Trophoblast cell (in vitro differentiated cells and primary cell): Measurements from ENCODE around the gene TTC6.

Source experiments
- DNase-seq, 2 donors: peaks; one replicate each; pipeline ENCODE4 v3.0.0-alpha.2; 2016
- H2AFZ ChIP-seq: 2 replicates; pipeline ENCODE4 v1.6.1; 2013; ENCODE audit warnings: low read length, moderate library complexity, mild to moderate bottlenecking; ENCODE audit not compliant: insufficient read depth, poor library complexity
- H2AK5ac ChIP-seq: 2 replicates; pipeline ENCODE4 v1.6.1; 2013; ENCODE audit warnings: mild to moderate bottlenecking, low read length
- H2BK120ac ChIP-seq: 2 replicates; pipeline ENCODE4 v1.6.1; 2013; ENCODE audit warnings: low read length, mild to moderate bottlenecking, moderate library complexity; ENCODE audit not compliant: insufficient read depth, poor library complexity
- H2BK12ac ChIP-seq: 2 replicates; pipeline ENCODE4 v1.6.1; 2013; ENCODE audit warnings: mild to moderate bottlenecking, low read length, moderate library complexity
- H2BK5ac ChIP-seq: 2 replicates; pipeline ENCODE4 v1.6.1; 2013; ENCODE audit warnings: low read length, low read depth, moderate library complexity, mild to moderate bottlenecking; ENCODE audit not compliant: poor library complexity
- H3K14ac ChIP-seq: 2 replicates; pipeline ENCODE4 v1.6.1; 2013; ENCODE audit warnings: mild to moderate bottlenecking, low read length
- H3K18ac ChIP-seq: 2 replicates; pipeline ENCODE4 v1.6.1; 2013; ENCODE audit warnings: mild to moderate bottlenecking, low read length
- H3K23ac ChIP-seq: 2 replicates; pipeline ENCODE4 v1.6.1; 2013; ENCODE audit warnings: low read length
- H3K27ac ChIP-seq: 2 replicates; pipeline ENCODE4 v1.5.1; 2013; ENCODE audit warnings: low read depth, mild to moderate bottlenecking, inconsistent platforms, low read length, moderate library complexity
- H3K27me3 ChIP-seq: 2 replicates; pipeline ENCODE4 v1.6.1; 2013; ENCODE audit warnings: inconsistent platforms, mild to moderate bottlenecking, low read length, moderate library complexity; ENCODE audit not compliant: insufficient read depth
- H3K36me3 ChIP-seq, 2 experiments: 1 replicate in 1 of 2; 2 replicates in 1 of 2; pipeline ENCODE4 v1.6.1; 2013; ENCODE audit warnings: low read length in 2 of 2, mild to moderate bottlenecking in 2 of 2, moderate library complexity in 1 of 2; ENCODE audit not compliant: insufficient read depth in 2 of 2, control insufficient read depth in 1 of 2
- H3K4ac ChIP-seq: 2 replicates; pipeline ENCODE4 v1.6.1; 2013; ENCODE audit warnings: low read depth, mild to moderate bottlenecking, low read length, moderate library complexity
- H3K4me1 ChIP-seq, 2 experiments: 1 replicate in 1 of 2; 2 replicates in 1 of 2; pipeline ENCODE4 v1.6.1; 2013; ENCODE audit warnings: low read length in 2 of 2, mild to moderate bottlenecking in 2 of 2, moderate library complexity in 1 of 2; ENCODE audit not compliant: insufficient read depth in 2 of 2, control insufficient read depth in 1 of 2
- H3K4me2 ChIP-seq: 2 replicates; pipeline ENCODE4 v1.6.1; 2013; ENCODE audit warnings: inconsistent platforms, mild to moderate bottlenecking, low read length, moderate library complexity
- H3K4me3 ChIP-seq: 2 replicates; pipeline ENCODE4 v1.5.1; 2013; ENCODE audit warnings: mild to moderate bottlenecking, low read depth, low read length, inconsistent platforms
- H3K79me1 ChIP-seq: one replicate; pipeline ENCODE4 v1.6.1; 2013; ENCODE audit warnings: low read length
- H3K79me2 ChIP-seq: 2 replicates; pipeline ENCODE4 v1.6.1; 2013; ENCODE audit warnings: low read length, mild to moderate bottlenecking; ENCODE audit not compliant: control insufficient read depth, insufficient read depth, poor library complexity
- H3K9ac ChIP-seq: 2 replicates; pipeline ENCODE4 v1.6.1; 2013; ENCODE audit warnings: mild to moderate bottlenecking, low read length
- H3K9me3 ChIP-seq: 2 replicates; pipeline ENCODE4 v1.6.1; 2013; ENCODE audit warnings: low read depth, mild to moderate bottlenecking, control low read depth, inconsistent platforms, low read length; ENCODE audit not compliant: insufficient read depth
- H4K12ac ChIP-seq: 2 replicates; pipeline ENCODE4 v1.6.1; 2013; ENCODE audit warnings: low read depth, mild to moderate bottlenecking, low read length, moderate library complexity
- H4K8ac ChIP-seq: 2 replicates; pipeline ENCODE4 v1.6.1; 2013; ENCODE audit warnings: low read depth, mild to moderate bottlenecking, low read length, moderate library complexity
- H4K91ac ChIP-seq: one replicate; pipeline ENCODE4 v1.6.1; 2013; ENCODE audit warnings: low read depth, mild to moderate bottlenecking, low read length, moderate library complexity
- WGBS: extraction: QIAGEN DNeasy Blood & Tissue Kit; methylation state at CpG from one replicate; pipeline ENCODE4 v1.1.7; 2013; ENCODE audit warnings: missing lambda C conversion rate; ENCODE audit not compliant: insufficient read length, insufficient coverage; ENCODE audit errors: extremely low coverage; 5-methylcytosine and 5-hydroxymethylcytosine counted together

TTC6 gene

GRCh38 chr14:37569729-37570128 is 25.7 kb upstream of the TTC6 start:
- Histone ChIP-seq H3K4me3 (no peak overlapping the region), H3K4me1 (no peaks in the 10 kb centered on the region), H3K9me3 (no peaks in the 10 kb centered on the region), H3K14ac (no peak overlapping the region), H2AK5ac (no peak overlapping the region), H2BK12ac (no peak overlapping the region), H2BK120ac (no peak overlapping the region), H3K23ac (no peak overlapping the region), H3K4ac (no peak overlapping the region), H3K36me3 (no peaks in the 10 kb centered on the region), H2AFZ (no peak overlapping the region), H3K9ac (no peak overlapping the region), H3K79me1 (no peaks in the 10 kb centered on the region), H3K4me2 (no peak overlapping the region), H3K79me2 (no peaks in the 10 kb centered on the region), H4K91ac (no peak overlapping the region), H2BK5ac (no peak overlapping the region), H4K12ac (no peak overlapping the region), H3K18ac (no peak overlapping the region), H3K27ac (no peak overlapping the region), H4K8ac (no peak overlapping the region), H3K27me3 (no peaks in the 10 kb centered on the region)
- WGBS, result no CpG with 5 or more reads among the region's 7 CpGs
- no peak for DNase-seq

DNA sequence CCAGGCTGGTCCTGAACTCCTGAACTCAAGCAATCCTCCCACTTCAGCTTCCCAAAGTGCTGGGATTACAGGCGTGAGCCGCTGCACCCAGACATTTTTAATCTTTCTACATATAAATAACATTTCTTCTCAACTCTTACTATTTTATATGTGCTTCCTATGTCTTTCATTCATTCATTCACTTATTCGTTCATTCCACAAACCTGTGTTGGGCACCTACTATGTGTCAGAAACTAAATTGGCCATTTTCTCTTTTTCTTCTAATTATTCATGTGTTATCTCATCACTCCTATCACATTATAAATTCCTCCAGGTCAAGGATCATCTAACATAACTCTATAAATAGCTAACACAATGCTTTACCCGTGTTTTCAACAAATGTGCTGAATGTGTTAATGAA is 24.0 kb upstream of the TTC6 start:
- Histone ChIP-seq H2BK12ac (no peak overlapping the region), H3K18ac (no peak overlapping the region), H2AK5ac (no peak overlapping the region), H3K79me2 (no peaks in the 10 kb centered on the region), H3K27me3 (no peaks in the 10 kb centered on the region), H3K14ac (no peak overlapping the region), H4K91ac (no peak overlapping the region), H3K27ac (no peak overlapping the region), H3K4me3 (no peak overlapping the region), H2BK120ac (no peak overlapping the region), H2AFZ (no peak overlapping the region), H3K4me2 (no peak overlapping the region), H3K9me3 (no peaks in the 10 kb centered on the region), H3K79me1 (no peaks in the 10 kb centered on the region), H3K9ac (no peak overlapping the region), H3K4ac (no peak overlapping the region), H3K23ac (no peak overlapping the region), H4K12ac (no peak overlapping the region), H4K8ac (no peak overlapping the region), H3K4me1 (no peaks in the 10 kb centered on the region), H3K36me3 (no peaks in the 10 kb centered on the region), H2BK5ac (no peak overlapping the region)
- WGBS, result 100% methylated on average over 1 of the region's 4 CpGs
- no peak for DNase-seq

DNA sequence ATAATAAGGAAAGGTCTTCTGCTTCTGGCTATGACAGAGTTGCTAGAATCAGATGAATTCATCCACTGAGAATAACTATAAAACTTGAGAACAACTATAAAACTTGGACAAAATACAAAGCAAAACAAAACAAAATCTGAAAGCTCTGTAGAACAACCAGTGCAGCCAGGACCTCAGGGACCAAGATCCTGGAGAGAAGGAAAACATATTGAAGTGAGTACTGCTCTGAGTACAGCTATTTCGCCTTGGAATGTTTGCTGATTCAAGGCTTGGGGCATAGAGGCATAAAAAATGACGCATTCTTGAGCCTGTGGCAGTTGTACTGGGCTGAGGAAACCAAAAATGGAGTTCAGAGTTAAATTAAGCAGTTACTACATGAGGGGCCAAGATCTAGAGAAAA is 22.1 kb upstream of the TTC6 start:
- Histone ChIP-seq H3K79me1 (no peaks in the 10 kb centered on the region), H2AK5ac (no peak overlapping the region), H4K12ac (no peak overlapping the region), H3K4me1 (no peaks in the 10 kb centered on the region), H3K4ac (no peak overlapping the region), H3K27me3 (no peaks in the 10 kb centered on the region), H3K9ac (no peak overlapping the region), H3K23ac (no peak overlapping the region), H3K9me3 (no peaks in the 10 kb centered on the region), H2BK12ac (no peak overlapping the region), H3K36me3 (no peaks in the 10 kb centered on the region), H3K79me2 (no peaks in the 10 kb centered on the region), H3K18ac (no peak overlapping the region), H2BK120ac (no peak overlapping the region), H2BK5ac (no peak overlapping the region), H3K4me3 (no peak overlapping the region), H4K8ac (no peak overlapping the region), H4K91ac (no peak overlapping the region), H3K14ac (no peak overlapping the region), H3K4me2 (no peak overlapping the region), H3K27ac (no peak overlapping the region), H2AFZ (no peak overlapping the region)
- no peak for DNase-seq
- no CpG with 5 or more reads among the region's 2 CpGs for WGBS

DNA sequence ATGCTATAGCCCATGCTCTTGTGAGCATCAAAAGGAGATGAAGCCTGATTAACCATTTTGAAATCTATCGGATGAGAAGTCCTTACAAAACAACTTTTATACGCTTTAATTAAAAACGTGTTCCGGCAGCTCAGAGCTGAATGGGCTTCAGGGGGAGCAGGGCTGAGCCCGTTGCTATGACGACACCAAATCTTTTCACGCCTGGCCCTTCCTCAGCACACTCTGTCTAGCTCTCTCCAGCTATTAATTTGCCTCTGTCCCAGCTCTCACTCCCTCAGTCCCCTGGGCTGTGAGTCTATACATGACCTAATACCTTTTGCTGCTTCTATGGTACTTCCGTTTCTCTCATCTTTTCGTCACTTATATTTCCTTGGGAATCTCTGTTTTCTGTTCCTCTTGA is 16.2 kb upstream of the TTC6 start:
- Histone ChIP-seq H3K14ac (no peak overlapping the region), H2BK12ac (no peak overlapping the region), H3K27ac (no peak overlapping the region), H3K79me1 (no peaks in the 10 kb centered on the region), H3K18ac (no peak overlapping the region), H2BK5ac (no peak overlapping the region), H2AFZ (no peak overlapping the region), H3K4me3 (no peak overlapping the region), H4K8ac (no peak overlapping the region), H4K12ac (no peak overlapping the region), H3K79me2 (no peaks in the 10 kb centered on the region), H3K4me2 (no peak overlapping the region), H3K4ac (no peak overlapping the region), H3K27me3 (peaks cover 14% of the 10 kb centered on the region), H2BK120ac (no peak overlapping the region), H3K4me1 (peaks cover 7 to 10% of the 10 kb centered on the region in 2 experiments), H3K9me3 (no peaks in the 10 kb centered on the region), H3K36me3 (no peaks in the 10 kb centered on the region), H4K91ac (no peak overlapping the region), H3K23ac (no peak overlapping the region), H2AK5ac (no peak overlapping the region), H3K9ac (no peak overlapping the region)
- WGBS, result no CpG with 5 or more reads among the region's 9 CpGs
- no peak for DNase-seq
